ENCODE data around the gene MLH1.
"Not testable (repeated sequence)": the region's sequence is repeated elsewhere in the genome, so short reads cannot be mapped to it uniquely, and the experiment has no call there.

MLH1 gene

DNA sequence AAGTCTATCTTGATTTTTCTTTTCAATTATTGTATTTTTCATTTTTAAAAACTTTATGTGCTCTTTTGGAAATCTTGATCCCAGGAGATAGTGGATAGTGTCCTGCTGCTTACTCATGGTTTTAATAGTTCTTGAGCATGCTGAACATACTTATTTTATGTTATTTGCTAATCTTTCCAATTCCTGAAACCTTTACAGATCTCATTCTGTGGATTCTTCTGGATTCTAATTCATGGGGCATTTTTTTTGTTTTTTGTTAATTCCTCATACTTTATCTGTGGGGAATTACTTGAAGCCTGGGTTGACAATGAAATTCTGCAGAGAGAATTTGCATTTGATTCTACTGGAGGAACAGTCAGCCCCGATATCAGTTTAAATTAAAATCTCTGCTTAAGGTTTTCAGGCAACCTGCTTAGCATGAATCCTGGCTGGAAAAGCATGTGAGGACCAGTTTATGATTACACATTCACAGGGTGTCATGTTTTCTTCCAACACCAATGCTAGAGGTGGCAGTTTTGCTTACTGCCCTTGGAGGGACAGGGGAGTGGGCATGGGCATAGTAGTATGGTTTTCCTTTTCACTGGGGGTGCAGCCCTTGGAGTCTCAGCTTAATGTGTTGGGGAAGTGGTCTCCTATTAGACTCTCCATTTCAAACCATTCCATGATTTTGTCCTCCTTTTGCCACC, 46.0 kb downstream of the MLH1 start:
- no peak for DNase-seq (ENCODE audit: low read depth)

DNA sequence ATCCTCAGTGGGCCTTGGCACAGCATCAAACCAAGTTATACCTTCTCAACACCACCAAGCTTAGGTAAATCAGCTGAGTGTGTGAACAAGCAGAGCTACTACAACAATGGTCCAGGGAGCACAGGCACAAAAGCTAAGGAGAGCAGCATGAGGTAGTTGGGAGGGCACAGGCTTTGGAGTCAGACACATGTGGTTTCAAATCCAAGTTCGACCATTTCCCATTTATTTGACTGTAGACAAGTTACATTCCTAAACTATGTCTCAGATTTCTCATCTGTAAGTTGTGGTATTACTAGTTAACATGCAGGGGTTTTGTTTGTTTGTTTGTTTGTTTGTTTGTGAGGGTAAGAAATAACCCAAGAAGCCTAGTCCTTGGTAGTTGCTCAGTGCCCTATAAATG, 46.9 kb downstream of the MLH1 start:
- DNase-seq (ENCODE audit: low read depth), result no peak

DNA sequence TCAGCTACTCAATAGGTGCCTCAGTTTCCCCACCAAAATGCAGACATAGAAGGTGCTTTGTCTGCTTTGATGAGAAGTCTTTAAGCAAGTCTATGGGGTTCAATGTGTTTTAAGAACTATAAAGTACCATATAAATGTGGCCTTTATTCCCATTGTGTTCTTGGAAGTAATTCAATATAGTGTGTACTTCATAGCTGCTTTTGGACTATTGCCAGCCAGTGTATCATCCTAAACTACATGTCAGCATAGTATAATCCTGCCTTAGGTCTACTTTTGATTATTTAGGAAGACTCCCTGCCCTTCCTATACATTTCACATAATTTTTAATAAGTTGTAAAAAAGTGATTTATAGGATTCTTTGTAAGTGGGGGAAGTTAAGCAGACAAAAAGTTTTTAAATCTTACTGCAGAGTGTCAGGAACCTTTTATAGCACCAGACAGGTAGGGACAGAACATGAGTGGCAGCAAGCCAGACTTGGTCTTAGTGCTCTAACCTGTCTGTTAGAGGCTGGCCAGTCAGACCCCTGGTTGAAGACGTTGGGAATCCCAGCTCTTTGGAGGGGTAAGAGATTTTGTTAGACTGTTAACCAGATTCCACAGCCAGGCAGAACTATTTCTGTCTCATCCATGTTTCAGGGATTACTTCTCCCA, 48.4 kb downstream of the MLH1 start:
- no peak for DNase-seq (ENCODE audit: low read depth)

DNA sequence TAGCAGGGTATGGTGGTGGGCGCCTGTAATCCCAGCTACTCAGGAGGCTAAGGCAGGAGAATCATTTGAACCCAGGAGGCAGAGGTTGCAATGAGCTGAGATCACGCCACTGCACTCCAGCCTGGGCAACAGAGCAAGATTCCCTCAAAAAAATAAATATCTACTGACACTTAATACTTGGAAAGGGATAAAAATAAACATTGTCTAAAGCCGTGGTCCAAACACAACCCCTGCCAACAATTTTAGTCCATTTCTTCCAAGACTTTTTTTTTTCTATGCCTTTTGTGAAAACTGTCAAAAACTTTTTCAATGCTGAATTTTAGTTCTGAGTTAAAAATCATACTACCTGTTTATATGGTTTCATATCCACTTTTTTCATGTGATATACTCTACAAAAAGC, 49.4 kb downstream of the MLH1 start:
- not testable (repeated sequence) for DNase-seq (ENCODE audit: low read depth)

DNA sequence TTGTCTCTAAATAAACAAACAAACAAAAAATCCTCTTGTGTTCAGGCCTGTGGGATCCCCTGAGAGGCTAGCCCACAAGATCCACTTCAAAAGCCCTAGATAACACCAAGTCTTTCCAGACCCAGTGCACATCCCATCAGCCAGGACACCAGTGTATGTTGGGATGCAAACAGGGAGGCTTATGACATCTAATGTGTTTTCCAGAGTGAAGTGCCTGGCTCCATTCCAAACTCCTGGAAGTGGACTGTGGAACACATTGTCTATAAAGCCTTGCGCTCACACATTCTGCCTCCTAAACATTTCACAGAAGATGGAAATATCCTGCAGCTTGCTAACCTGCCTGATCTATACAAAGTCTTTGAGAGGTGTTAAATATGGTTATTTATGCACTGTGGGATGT, 57.0 kb downstream of the MLH1 start:
- no peak for DNase-seq (ENCODE audit: low read depth)

DNA sequence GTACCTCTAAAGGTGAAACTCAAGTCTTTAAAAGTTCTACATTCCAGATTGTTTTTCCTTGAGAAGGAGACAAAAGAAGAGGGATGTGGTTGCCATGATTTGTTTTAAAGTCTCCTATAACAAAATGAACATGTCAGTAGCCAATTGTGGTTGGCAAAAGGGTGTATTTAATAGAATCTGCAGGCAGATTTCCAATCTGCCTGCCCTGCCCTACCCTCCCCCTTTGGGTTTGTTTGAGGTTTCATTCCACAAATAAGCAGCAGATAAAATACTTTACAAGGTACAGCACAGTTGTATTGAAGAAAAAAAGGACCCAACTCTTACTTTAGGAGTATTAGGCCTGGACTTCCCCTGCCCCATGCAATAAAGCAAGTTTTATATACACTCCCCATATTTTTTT, 59.5 kb downstream of the MLH1 start:
- no peak for DNase-seq (ENCODE audit: low read depth)

DNA sequence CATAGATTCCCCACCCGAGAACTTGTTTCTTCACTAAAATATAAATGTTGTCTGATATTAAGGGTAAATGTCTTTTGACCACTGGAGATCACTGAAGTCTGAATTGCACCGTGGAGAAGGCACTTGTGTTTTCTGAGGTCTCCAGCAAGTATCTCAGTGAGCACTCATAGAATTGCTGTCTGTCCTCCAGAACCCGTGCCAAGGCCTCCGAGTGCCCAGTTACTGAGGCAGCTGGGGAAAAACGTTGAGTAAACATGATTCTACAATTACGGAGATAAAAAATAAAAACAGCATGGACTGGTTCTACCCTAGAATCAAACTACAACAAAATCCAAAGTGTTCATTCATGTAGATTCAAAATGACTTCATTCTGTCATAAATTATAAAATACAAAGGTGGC, 60.0 kb downstream of the MLH1 start:
- no peak for DNase-seq (ENCODE audit: low read depth)

DNA sequence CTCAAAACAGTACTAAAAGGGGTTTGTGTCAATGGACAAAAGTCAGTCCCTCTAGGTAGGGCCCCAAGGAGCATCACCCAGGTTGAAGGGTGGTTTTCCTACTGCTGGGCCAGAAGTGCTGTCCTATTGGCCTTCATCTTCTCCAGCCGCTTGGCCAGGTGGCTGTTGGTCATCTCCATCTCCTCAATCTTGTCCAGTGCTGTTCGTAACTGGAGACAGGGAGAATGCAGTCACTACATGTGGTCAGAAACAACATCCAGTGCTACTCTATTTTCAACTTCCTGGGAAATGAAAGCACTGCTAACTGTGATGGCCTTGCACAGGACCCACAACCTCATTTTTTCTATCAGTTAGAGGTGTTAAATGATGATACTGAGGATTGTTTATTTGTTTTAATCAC, 60.4 kb downstream of the MLH1 start:
- DNase-seq (ENCODE audit: low read depth), result no peak

DNA sequence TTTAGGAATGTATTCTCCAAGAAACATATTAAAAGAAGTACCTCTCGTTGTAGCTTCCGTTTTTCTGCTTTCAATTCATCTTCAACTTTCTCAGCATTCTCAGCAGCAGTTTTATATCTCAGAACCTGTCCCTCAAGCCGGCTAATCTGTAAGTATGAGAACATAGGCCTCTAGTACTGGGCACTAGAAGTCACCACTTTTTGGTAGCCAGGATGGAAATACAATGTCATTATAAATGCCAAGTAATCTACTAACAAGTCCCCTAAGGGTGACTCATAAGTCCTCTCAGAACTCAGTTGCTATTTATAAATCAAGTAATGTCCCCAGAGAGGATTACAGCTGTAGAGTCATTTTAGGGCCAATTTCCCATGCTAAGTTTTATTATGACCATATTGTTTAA, 61.1 kb downstream of the MLH1 start:
- DNase-seq (ENCODE audit: low read depth), result no peak

DNA sequence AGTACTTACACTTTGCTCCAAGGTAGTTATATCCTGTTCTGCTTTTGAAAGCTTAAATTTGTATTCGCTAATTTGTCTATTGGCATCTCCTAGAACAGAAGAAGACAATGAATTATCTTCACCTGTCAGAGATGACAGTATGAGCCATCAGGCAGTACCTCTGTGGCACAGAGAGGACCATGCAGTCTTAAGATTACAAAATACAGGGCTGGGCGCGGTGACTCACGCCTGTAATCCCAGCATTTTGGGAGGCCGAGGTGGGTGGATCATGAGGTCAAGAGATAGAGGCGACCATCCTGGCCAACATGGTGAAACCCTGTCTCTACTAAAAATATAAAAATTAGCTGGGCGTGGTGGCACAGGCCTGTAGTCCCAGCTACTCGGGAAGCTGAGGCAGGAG, 61.8 kb downstream of the MLH1 start:
- not testable (repeated sequence) for DNase-seq (ENCODE audit: low read depth)

DNA sequence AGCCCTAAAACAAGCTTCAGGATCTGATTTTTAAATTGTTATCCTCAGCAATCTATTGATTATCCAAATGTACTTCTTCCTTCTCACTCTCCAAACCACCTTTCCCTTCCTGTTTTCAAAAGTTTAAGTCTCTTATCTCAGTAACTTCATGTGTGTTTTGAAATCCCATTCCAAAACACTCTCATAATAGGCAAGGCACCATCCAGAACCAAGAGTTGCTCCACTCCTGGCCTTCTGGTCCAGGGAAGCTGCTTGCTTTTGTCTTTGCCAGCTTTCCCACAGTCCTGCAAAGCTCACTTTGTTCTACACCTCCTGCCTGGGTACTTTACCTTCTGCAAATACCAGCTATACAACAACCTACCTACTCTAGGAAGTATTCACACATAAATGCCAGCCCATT, 63.5 kb downstream of the MLH1 start:
- DNase-seq (ENCODE audit: low read depth), result no peak

DNA sequence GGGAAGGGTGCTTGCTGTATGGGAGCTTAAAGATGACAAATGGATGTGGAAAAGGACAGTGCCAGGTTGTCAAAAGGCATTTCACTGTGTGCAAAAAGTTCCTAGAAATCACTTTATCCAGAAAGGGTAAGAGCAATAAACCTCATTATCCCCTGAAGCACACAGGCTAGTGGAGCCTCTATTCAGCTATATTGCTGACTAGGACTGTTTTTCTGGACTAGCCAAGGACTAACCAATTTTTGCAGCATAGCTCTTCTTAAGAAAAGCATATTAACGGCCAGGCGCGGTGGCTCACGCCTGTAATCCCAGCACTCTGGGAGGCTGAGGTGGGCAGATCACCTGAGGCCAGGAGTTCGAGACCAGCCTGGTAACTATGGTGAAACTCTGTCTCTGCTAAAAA, 64.8 kb downstream of the MLH1 start:
- no peak for DNase-seq (ENCODE audit: low read depth)

DNA sequence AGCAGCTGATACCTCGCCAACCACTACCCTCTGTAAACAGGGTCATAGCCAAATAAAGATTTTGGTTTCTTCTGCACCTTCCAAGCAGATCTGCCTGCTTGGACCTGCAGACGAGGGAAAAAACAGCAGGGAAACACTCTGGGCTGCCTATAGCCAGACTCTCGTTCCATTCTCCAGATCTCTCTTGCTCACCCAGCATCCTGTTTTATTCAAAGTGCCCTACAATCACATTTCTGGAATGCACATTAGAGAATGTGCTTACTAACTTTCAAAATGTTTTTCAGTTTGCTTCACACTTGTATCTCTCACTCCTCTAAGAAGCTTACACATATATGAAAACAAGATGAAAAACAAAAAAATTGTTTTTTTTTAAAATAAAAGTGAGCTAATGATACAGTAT, 71.4 kb downstream of the MLH1 start:
- no peak for DNase-seq (ENCODE audit: low read depth)

DNA sequence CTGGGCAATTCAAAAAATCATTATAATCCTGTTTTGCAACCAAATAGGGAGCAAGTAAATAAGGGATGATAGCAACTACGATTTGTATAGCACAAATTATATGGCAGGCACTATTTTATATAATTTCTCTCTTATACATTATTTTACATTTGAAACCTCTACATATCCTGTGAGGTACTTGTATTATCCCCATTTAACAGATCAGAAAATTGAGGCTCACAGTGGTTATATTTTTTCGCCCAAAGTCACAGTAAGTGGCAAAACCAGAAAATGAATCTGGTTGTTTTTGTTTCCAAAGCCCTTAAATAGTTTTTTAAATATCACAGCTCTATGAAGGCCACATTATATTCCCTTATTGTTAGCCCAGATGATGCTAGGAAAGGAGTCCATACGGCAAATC, 74.3 kb downstream of the MLH1 start:
- no peak for DNase-seq (ENCODE audit: low read depth)

DNA sequence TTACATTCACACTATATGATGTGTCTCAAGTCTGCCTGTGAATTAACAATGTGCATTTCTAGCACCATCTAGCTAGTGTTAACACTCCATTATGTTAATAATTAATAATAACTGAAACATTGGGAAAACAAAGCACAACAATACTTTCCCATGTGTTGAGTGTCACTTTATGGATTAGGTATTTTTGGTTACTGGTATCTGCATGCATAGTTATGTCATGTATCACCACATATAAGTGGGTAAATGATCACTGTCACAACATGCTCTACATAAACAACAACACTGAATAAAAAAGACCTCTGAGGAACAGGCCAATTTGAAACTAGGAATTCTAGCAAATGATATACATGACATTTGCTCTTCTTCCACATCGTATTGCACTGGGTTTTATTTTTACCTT, 74.7 kb downstream of the MLH1 start:
- no peak for DNase-seq (ENCODE audit: low read depth)

DNA sequence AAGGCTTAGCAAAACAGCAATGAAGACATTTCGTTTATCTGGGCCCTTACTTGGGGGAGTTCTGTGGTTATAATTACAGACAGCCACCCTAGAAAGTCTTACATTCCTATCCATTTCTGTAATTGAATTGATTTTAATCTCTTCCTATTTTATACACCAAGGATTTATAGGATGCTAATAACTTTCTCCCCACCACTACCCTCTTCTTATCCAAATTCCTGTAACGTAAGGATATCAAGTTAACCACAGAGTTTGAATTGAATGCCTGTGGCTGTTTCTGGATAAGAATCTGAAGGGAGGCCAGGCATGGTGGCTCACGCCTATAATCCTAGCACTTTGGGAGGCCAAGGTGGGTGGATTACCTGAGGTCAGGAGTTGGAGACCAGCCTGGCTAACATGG, 78.6 kb downstream of the MLH1 start:
- no peak for DNase-seq (ENCODE audit: low read depth)

DNA sequence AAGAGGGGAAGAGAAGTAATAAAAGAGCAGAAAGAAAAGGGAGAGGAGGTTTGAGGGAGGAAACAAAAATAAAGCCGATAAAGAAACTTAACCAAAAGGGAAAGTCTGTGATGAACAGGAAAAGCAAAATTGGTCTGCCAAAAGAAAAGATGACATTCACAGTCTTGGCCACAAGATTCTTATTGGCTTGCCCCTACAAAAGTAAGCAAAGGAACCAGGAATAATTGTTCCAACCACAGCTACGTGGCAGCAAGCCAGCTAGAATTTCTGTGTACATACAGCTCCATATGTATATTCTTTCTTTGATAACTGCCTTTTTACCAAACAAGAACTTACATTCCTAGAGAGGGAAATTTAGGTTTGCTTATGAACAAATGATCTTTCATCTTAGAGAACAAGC, 79.6 kb downstream of the MLH1 start:
- DNase-seq (ENCODE audit: low read depth), result no peak

DNA sequence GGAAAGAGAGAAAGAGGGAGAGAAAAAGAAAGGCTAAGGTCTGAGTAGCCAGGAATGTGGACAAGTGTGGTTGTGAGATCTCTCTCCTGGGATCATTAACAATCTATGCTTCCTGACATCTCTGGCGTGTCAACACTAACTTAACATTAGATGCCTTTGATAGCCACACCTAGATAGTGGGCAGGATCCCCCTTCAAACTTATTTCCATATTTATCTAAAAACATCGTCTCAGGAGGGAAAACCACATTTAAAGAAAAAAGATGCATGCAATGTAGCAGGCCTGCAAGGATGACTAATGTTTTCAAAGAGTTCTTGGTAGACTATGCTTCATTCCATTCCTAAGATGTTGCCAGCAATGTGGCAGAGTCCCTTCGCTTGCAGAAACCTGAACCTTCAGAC, 80.9 kb downstream of the MLH1 start:
- no peak for DNase-seq (ENCODE audit: low read depth)

DNA sequence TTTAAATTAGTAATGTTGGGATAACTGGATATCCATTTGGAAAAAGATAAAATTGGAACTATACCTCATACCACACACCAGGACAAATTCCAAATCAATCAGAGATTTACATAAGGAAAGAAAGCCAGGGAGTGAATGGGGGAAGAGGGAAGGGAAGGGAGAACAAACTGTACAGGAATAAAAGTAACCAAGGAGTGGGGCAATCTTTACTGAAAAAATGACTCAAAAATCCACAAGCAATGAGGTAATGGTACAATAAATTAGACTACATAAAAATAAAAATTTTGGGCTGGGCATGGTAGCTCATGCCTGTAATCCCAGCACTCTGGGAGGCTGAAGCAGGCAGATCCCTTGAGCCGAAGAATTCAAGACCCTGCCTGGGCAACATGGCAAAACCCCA, 82.6 kb downstream of the MLH1 start:
- no peak for DNase-seq (ENCODE audit: low read depth)

DNA sequence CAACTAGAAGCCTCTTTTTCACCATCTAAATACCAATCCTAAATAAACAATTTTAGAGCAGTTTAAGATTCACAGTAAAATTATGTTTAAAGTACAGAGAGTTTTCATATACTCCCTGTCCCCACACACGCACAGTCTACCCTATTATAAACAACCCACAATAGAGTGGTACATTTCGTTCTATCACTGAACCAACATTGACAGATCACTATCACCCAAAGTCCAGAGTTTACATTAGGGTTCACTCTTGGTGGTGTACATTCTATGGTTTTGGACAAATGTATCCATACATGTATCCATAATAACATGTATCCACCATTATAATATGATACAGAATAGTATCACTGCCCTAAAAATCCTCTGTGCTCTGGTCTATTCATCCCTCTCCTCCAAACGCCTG, 89.0 kb downstream of the MLH1 start:
- no peak for DNase-seq (ENCODE audit: low read depth)

DNA sequence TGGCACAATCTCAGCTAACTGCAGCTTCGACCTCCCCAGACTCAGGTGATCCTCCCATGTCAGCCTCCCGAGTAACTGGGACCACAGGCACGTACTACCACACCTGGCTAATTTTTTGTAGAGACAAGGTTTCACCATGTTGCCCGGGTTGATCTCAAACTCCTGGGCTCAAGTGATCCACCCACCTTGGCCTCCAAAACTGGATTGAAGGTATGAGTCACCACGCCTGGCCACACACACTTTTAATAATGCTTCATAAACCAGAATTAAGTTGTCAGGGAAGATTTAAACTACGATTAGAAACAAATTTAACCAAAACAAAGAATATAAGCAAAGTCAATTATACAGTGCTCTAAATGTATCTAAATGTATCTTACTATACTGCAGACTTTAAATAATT, 93.6 kb downstream of the MLH1 start:
- no peak for DNase-seq (ENCODE audit: low read depth)

DNA sequence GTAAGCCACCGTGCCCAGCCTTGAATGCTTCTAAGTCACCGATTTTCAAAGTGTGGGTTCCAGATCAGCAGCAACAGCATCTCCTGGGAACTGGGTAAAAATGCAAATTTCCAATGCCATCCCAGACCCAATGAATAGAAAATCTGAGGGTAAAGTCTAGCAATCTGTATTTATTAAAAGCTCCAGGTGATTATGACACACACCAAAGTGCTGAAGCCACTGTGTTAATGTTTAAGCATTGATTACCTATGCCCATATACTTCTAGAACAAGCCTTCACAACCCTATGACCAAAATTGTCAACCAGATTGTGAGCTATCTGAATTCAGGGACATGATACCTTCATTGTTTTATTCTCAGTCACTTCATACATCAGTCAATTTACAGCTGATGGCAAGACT, 94.6 kb downstream of the MLH1 start:
- no peak for DNase-seq (ENCODE audit: low read depth)

DNA sequence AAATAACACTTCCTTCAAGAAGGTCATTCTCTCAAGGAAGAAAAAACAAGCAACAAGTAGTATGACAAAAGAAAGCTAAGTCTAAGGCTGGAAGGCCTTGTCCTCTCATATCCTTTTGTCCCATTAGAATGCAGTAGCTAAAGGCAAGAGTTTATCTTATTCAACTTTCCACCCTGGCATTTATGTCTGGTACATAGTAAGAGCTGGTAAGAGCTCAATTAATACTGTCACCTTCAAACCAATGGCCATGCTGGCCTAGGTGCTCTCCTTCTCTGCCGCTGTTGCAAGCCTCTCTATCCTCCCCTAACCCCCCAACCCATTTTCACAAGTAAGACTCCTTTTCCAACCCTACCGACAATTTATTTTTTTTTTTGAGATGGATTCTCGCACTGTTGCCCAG, 99.2 kb downstream of the MLH1 start:
- no peak for DNase-seq (ENCODE audit: low read depth)

DNA sequence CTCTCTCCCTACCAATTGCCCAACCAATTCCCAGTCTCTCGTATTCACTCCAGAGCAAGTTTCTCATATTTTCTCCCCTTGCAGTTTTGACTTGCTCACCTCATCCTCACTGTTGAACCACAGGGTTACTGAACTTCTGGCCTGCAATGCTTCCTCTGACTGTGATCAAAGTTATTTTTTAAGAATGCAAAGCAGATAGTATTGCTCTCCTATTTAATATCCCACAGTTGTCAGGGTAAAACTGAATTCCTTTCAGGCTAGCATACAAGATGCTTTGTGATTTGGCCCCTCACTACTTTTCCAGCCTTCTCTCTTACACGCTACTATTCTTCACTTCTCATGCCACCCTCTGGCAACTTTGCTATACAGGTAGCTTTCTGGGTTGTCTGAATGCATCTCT, 100.2 kb downstream of the MLH1 start:
- no peak for DNase-seq (ENCODE audit: low read depth)

Data from stimulated activated CD8-positive, alpha-beta memory T cell treated with anti-CD3 and anti-CD28 coated beads, Interleukin-4, amount 100 ng/mL, for 24 hours (primary cell).